ENCODE measurements around the gene COL3A1. TPM values are rescaled to one million over a fixed set of nuclear protein-coding genes. Genes with fewer than 3 reads are reported as not detected.

COL3A1 gene
- total RNA-seq, 1 donor from 2014 or later: not detected

DNA sequence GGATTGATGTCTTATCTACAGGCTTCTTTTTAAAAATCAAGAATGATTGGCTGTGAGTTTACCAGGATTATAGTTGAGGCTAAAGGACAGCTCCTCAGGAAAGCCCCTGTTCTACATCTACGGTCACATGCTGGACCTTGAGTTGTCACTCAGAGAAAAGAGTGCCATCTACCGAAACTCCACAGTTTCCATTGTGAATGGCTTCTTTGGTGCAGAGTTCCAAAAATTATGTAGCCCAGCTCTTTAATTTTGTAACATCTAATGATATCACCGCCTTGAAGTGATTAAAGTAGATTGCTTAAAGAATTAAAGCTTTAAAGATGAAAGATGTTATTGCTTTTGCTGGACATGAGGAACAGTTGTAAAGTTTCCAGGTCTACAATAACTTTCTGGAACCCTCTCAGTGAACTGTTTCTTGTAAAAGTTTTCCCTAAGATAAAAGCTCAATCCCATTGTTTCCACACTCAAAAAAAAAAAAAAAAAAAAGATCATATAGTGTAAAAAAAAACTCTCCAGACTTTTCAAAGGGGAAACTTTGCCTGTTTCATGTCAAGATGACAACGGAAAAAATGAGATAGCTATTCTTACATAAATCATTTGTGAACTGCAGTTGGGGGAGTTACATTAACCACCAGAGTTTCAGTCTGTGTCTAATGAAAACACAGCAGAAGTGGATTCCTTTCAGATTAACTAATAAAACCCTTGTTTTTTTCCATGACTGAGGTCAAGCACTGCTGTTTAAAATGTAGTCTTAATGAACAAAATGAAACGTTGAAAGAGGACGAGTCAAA is 4.3 kb downstream of the COL3A1 start:
- TF ChIP-seq, protein P1, sequence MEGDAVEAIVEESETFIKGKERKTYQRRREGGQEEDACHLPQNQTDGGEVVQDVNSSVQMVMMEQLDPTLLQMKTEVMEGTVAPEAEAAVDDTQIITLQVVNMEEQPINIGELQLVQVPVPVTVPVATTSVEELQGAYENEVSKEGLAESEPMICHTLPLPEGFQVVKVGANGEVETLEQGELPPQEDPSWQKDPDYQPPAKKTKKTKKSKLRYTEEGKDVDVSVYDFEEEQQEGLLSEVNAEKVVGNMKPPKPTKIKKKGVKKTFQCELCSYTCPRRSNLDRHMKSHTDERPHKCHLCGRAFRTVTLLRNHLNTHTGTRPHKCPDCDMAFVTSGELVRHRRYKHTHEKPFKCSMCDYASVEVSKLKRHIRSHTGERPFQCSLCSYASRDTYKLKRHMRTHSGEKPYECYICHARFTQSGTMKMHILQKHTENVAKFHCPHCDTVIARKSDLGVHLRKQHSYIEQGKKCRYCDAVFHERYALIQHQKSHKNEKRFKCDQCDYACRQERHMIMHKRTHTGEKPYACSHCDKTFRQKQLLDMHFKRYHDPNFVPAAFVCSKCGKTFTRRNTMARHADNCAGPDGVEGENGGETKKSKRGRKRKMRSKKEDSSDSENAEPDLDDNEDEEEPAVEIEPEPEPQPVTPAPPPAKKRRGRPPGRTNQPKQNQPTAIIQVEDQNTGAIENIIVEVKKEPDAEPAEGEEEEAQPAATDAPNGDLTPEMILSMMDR (IDR thresholded peaks at IDR 0.05): peak; percentile 49
- TF ChIP-seq EZH2 (IDR thresholded peaks at IDR 0.05) (no peak), EZH2phosphoT487 (IDR thresholded peaks at IDR 0.05) (no peak)
- Histone ChIP-seq H3K27me3 (no peaks in the 10 kb centered on the region), H3F3A (ENCODE audit: low read depth) (no peaks in the 10 kb centered on the region), H3K36me3 (no peaks in the 10 kb centered on the region), H3K4me2 (no peak overlapping the region), H2AFZ (replicated peaks) (peak overlapping the region; percentile 43), H3K4me3 (no peak overlapping the region), H3K4me1 (no peaks in the 10 kb centered on the region), H3K9ac (no peak overlapping the region), H3K27ac (no peak overlapping the region), H3K9me3 (ENCODE audit: low read depth) (no peaks in the 10 kb centered on the region), H3K79me2 (ENCODE audit: low read depth) (no peaks in the 10 kb centered on the region), H4K20me1 (ENCODE audit: low read depth) (no peaks in the 10 kb centered on the region)
- Mint-ChIP-seq H3K9me3 (no peaks in the 10 kb centered on the region), H3K27ac (peak overlapping the region; percentile 61), H3K36me3 (no peaks in the 10 kb centered on the region), H3K4me3 (no peak overlapping the region), H3K4me1 (peaks cover 24% of the 10 kb centered on the region), H3K27me3 (ENCODE audit: insufficient read depth, low read depth) (no peaks in the 10 kb centered on the region)
- DNase-seq (ENCODE audit: low spot score): peak; percentile 62

DNA sequence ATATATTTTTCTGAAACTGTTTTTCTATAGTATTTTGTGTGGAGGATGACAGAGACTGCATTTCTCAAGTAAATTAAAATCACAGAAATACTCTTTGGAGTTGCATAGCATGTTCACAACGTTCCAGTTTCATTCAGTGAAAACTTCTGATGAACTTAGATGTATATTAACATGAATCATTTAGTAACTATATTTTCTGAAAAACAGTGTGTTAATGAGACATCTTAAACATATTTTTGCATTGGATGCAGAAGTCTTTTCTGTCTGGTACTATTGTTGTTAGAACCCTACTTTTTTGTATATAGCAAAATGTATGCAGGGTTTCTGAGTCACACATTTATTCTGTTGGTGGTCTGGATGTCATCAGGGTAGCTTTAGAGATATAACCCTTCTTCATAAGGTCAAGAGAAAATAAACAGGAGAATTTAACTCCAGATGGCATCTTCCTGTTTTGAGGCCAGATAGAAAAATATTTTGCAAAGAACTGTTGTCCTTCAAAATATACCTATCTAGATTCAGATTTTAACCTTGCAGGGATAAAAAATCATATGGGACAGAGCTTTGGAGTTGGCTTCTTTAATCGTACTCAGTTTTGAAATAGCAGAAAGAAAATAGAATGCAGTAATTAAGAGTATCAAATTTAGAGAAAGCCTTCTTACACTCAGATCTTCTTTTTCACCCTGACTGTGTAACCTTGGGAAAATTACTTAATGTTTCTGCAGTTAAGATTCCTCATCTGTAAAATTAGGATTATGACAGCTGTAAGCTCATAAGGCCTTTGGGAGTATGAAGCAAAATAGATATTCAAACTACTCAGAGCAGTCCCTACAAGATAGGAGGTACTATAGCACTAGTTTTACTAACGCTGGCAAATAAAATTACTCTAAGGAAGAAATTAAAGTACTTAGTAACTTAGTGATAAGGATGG is 5.3 kb downstream of the COL3A1 start:
- H3K27ac Mint-ChIP-seq: peak overlapping the region; percentile 61

DNA sequence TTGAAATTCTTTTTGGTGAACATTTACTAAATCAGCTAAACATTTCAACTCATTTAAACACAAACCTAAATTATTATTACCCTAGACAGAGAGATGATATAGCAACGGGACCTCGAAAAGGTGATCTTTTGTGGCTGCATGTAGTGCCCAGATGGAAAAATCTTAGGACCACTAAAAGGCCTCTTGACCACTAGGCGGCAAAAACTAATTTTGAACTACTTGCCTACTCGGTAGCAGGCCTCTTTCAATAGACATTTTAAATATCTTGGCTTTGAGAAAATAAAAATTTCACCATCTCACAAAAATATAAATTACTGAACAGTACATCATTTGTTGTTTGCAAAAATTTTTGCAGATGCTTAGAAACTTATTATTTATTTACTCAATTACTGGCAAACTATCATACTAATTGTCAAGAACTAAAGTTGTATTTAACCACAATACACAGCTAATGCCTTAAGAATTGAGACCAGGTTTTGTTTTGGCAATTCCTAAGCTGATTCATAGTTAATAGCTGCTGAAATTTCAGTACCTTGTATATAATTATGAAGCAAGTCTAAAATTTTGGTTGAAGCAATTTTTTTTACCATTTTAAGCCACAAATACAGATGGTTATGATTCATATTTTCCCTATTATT is 9.4 kb downstream of the COL3A1 start:
- Histone ChIP-seq H3K79me2 (ENCODE audit: low read depth) (no peaks in the 10 kb centered on the region), H3K9ac (no peak overlapping the region), H3K4me2 (no peak overlapping the region), H3F3A (ENCODE audit: low read depth) (no peaks in the 10 kb centered on the region), H3K27ac (no peak overlapping the region), H3K4me3 (no peak overlapping the region), H3K36me3 (no peaks in the 10 kb centered on the region), H2AFZ (replicated peaks) (no peak overlapping the region), H4K20me1 (ENCODE audit: low read depth) (no peaks in the 10 kb centered on the region), H3K9me3 (ENCODE audit: low read depth) (no peaks in the 10 kb centered on the region), H3K27me3 (no peaks in the 10 kb centered on the region), H3K4me1 (no peaks in the 10 kb centered on the region)
- Mint-ChIP-seq H3K4me3 (no peak overlapping the region), H3K27me3 (ENCODE audit: insufficient read depth, low read depth) (no peaks in the 10 kb centered on the region), H3K27ac (no peak overlapping the region), H3K4me1 (peaks cover 12% of the 10 kb centered on the region), H3K9me3 (no peaks in the 10 kb centered on the region), H3K36me3 (no peaks in the 10 kb centered on the region)
- DNase-seq (ENCODE audit: low spot score): peak; percentile 32
- no peak for TF ChIP-seq EZH2phosphoT487 (IDR thresholded peaks at IDR 0.05)
- TF ChIP-seq, protein P1 (IDR thresholded peaks at IDR 0.05): peak; percentile 61

More for the DNA sequence above, 5.3 kb downstream of the COL3A1 start:
- no peak for DNase-seq (ENCODE audit: low spot score)
- no peaks in the 10 kb centered on the region for H3K27me3 Mint-ChIP-seq (ENCODE audit: insufficient read depth, low read depth)
- Histone ChIP-seq H3K4me2 (no peak overlapping the region), H3K9ac (no peak overlapping the region), H3K79me2 (ENCODE audit: low read depth) (no peaks in the 10 kb centered on the region), H3K27me3 (no peaks in the 10 kb centered on the region), H4K20me1 (ENCODE audit: low read depth) (no peaks in the 10 kb centered on the region), H3K27ac (no peak overlapping the region), H2AFZ (replicated peaks) (no peak overlapping the region), H3K4me1 (no peaks in the 10 kb centered on the region), H3K4me3 (no peak overlapping the region), H3K9me3 (ENCODE audit: low read depth) (no peaks in the 10 kb centered on the region), H3F3A (ENCODE audit: low read depth) (no peaks in the 10 kb centered on the region), H3K36me3 (no peaks in the 10 kb centered on the region)
- no peaks in the 10 kb centered on the region for H3K9me3 Mint-ChIP-seq
- H3K36me3 Mint-ChIP-seq: no peaks in the 10 kb centered on the region
- H3K4me3 Mint-ChIP-seq: no peak overlapping the region
- peaks cover 20% of the 10 kb centered on the region for H3K4me1 Mint-ChIP-seq
- TF ChIP-seq EZH2 (IDR thresholded peaks at IDR 0.05) (no peak), EZH2phosphoT487 (IDR thresholded peaks at IDR 0.05) (no peak)
- TF ChIP-seq, protein P1 (IDR thresholded peaks at IDR 0.05): no peak
